GM18507 (cell line): ENCODE measurements around the gene PLEKHG1.

Experiments used
- DNase-seq: peaks from one replicate; pipeline ENCODE4 v3.0.0; 2011; ENCODE audit warnings: low read depth; ENCODE audit not compliant: insufficient read length; ENCODE audit errors: extremely low spot score
- FAIRE-seq: peaks from 2 replicates; lab custom pipeline; 2011; peaks lifted over from hg19 to GRCh38; lab: Jason Lieb, UNC

PLEKHG1 gene

GRCh38 chr6:150616586-150616985 is 16.9 kb downstream of the PLEKHG1 start:
- FAIRE-seq (no peak), DNase-seq (no peak)

DNA sequence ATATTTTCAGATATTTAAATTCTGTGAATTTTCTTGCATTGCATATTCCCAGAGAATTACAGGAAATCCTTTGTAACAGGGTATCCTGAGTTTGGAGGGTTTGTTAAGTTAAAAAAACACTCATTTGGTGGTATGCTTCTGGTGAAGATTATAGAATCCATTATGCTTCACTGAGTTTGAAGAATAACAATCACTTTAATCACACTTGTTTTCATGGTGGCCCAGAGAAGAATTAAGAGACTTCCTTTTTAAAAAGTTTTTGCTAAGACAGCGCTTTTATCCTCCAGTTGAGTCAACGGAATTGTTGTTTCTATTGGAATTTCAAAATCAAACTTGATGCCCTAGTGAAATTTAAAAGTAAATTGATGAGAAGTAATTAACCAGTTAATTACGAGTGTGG is 17.4 kb downstream of the PLEKHG1 start:
- no peak for FAIRE-seq

DNA sequence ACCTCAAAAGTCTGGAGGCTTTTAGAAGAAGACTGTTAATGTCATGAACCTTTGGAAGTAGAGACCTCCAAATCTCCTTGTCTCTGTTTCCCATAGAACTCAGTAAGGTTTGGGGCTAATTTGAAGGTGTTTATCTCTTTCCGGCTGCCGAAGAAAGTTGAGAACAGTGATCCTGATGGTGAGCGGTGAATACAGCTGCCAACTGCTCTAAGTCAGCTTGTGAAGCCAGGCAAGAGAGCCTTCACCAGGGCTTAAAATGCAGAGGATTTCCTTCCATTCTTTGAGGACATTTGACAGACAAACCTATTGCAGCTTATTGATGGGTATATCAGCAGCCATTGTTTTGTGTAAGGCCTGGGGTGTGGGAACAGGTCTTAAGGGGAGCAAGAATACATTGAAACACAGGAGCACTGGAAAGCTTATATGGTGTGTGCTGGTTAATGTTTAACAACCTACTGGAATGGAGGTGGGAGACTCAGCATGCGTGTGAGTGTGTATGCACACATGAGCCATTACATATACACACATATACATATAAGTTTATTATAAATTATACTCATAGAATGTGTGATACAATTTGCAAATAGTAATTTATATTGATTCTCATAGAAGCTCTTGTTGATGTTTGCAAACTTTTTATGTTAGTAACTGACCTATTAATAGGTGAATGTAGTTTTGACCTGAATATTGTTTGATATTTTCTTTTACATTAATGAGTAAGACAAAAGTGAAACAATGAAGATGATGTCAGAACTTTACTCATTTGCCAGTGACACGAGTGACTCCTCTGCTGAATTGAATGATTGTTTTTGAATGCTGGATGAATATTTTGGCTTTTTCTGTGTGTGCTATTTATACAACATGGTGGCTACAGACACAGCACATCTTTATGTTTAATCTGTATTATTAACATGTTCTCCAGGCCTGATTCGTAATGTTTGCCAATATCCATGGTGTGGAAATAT is 18.1 kb downstream of the PLEKHG1 start:
- DNase-seq (no peak), FAIRE-seq (no peak)

More for the DNA sequence above, 17.4 kb downstream of the PLEKHG1 start:
- DNase-seq = no peak

- no peak for DNase-seq
Measured at GRCh38 chr6:150619275-150619674, 19.6 kb downstream of the PLEKHG1 start.

DNA sequence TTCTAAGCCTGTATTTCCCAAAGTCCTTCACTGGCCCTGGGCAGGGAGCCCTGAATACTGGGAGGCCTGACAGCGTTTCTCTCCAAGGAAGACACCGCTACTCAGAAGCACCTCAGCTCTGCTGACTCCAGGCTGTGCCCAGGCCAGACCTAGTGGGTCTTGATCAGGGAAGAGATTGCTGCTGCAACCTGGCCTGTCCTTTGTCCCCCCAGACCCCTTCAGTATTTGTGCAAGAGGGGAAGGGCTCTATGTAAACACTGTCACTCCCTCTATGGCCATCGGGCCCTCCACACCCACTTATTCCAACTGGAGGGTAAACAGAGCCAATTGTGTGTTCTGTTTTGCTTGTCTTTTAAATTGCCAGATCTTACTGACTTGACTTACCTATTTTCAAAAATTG is 20.6 kb downstream of the PLEKHG1 start:
- DNase-seq (no peak), FAIRE-seq (no peak)

More at GRCh38 chr6:150619275-150619674, 19.6 kb downstream of the PLEKHG1 start:
- FAIRE-seq = no peak

GRCh38 chr6:150620763-150621162 is 21.1 kb downstream of the PLEKHG1 start:
- no peak for FAIRE-seq
- DNase-seq = no peak

DNA sequence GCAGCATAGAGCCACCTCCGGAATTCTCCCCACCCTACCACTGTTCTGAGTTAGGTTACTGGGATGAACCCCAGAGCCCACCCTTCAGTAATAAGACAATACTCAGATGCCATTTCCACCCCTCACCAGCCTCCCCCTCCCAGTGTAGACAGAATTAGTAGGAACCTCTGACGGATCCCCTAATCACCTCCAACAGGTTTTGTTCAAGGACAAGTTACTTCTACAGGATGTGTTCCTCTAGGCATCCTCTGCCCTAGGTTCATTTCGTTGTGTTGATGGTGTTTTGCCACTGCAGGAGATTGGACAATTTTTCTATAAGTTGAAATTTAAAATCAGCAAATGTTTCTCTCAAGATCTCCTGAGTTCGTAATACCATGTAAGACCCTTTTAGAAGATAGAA is 22.8 kb downstream of the PLEKHG1 start:
- FAIRE-seq (no peak), DNase-seq (no peak)

DNA sequence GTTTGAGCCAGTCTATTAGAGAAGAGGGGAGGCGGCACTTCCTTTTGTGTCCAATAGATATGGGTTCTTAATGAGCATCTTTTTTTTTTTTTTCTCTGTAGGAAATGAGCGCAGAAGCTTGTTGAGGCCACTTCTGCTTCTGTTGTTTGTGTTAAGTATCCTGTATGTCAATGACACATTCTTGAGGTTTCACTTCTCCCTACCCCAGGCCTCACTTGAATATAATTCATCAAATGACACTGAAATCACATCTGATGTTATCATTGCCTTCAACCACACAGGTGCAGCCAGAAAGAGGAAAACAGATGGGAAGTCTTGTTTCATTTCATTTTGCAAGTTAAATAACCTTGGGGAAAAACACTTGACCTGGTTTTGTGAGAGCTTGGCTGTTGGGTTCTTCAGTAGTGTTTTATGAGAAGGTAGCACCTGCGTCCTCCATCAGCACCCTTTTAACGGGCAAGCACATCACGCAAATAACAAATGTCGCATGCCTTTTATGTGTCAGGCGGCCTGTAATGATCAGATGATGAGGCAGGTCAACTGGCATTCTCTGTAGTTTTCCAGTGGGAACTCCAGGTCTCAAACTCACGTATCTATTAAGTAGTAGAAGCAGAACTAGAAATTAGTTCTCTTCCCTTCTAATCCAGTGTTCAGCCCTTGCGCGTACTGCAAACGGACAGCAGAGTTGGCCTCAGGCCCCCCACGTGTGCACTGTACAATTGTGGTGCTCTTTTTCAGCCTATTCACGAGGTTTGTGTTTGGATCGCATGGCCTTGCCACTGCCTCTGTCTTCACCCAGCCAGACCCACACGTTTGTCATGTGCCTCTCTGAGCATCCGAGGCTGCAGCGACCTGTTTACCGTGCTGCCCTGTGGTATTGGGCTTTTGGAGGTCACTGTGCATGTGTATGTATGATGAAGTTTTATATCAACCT is 23.5 kb downstream of the PLEKHG1 start:
- DNase-seq (peak; percentile 55), FAIRE-seq (peak; percentile 99)

DNA sequence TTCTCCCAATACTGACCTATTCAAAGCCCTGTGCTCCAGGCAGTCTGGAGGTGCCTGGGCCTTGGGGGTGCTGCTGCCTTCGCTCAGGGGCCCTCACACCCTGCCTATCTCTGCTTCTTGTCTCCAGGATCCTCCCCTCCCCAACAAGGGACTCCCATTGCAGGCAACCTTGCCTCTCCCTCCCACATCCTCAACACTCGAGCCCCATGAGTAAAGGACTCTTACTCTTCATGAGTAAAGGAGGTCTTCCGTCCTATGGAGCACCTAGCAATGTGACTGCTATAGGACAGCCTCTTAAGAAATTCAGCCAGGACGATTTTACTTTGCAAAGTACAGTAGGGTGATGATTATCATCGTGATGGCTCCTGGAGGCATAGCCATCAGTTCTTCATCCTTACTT is 24.5 kb downstream of the PLEKHG1 start:
- DNase-seq (no peak), FAIRE-seq (no peak)

GRCh38 chr6:150625927-150626326 is 26.2 kb downstream of the PLEKHG1 start:
- FAIRE-seq = no peak
- no peak for DNase-seq

GRCh38 chr6:150627154-150627553 is 27.5 kb downstream of the PLEKHG1 start:
- FAIRE-seq (no peak), DNase-seq (no peak)

- no peak for DNase-seq
- FAIRE-seq = no peak
Measured at GRCh38 chr6:150627585-150628025, 27.9 kb downstream of the PLEKHG1 start.

DNA sequence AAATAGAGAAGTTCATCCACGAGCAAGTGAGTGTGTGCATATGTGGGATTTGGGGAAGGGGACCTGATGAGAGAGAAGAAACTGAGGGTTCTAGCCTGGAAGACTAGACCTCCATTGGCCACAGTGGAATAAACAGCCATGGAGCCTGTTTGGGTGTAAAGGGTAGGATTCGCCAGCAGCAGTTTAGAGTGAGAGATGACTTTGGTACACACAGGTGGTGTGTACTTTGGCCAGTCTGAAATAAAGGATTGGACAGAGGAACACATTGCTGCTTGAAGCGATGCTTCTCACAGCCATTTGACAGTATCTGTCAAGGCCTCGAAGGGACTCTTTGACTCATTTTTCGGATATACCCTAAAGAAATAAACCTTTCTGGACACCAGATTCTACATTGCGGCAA is 29.2 kb downstream of the PLEKHG1 start:
- FAIRE-seq (no peak), DNase-seq (no peak)

DNA sequence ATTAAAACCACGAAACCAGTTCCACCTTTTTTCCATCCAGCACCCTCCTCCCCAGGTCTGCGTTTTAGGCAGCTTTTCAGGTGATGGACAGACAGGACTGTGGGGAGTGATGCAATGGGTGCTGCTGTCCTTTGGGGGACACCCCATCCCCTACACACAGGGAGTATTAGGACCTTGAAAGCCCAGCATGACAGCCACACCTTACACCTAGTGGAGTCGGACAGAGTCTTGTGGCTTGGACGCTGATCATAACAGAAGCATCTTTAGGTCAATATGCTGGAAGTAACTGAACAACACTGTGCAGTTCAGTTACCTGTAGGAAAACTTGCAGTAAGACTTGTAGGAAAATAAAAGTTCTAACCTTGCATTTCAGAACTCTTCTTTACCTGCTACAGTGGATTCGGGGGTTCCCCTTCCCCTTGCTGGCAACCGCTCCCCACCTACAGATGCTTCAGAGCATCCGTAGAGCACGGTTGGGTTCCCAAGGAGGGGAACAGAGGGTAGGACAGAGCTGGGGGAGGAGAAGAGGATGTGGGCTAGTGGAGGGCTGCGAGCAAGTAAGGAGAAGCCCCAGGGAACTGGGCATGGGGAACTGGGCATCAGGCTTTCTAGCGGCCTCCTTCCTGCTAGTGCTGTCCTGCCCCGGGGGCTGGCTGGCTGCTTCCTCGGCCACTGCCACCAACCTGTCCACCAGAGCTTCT is 31.7 kb downstream of the PLEKHG1 start:
- DNase-seq = no peak
- peak; percentile 93 for FAIRE-seq

DNA sequence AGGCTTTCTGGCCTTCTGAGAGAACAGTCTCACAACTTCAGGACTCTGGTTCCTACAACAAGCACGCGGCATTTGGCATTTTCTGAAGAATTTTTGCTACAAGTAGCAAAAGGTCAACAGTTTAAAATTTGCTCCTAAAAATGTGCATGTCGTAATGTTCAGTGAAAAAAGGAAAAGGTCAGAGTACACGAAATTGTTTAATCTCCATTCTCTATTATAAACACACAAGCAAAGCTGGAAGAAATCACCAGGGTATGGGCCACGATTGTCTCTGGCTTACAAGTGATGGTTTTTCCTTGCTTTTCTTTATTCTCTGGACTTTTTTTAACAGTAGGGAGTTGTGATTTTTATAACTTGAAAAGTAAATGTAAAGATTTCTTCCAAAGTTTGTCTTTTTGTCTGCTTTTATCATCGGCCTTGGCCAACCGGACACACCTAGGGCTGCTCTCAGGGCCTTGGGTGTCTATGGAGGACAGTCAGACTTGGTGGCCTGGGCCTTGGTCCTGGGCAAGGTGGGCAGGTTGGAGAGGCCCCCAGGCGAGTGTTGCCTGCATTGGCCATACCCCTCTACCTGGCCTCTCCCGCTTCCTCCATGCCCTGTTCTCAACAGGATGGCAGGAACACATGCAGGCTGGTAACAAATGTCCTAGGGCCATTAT is 32.4 kb downstream of the PLEKHG1 start:
- no peak for DNase-seq
- no peak for FAIRE-seq

DNA sequence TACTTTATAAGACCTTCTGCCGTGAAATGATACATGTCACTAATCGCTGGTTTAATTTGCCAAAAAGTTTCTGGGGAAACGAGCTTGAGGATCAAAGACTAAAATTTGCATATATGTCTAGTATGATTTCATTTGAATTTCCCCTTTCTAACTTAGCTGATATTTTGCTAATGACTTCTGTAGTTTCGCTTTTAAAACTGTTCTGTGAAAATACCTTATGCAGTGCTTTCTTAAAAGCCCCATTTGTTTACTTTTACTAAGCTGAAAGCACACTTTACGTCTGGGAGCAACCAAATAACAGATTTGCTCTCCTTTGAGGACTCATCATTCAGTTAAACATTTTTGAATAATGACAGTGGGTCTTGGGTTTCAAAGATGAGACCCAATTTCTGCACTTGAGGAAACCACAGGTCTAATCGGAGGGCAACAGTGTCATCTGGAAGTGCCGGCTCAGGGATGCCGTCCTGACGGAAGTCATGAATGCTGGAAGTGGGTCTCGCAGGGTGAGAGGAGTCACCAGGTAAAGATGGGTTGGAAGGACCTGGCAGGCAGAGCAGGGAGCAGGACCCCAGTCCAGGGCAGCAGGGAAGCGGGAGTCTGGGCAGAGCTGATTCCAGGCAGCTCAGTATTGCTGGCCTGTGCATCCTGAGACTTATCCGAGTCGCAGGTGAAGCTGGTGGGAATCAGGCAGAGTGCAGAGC is 33.2 kb downstream of the PLEKHG1 start:
- peak; percentile 88 for FAIRE-seq

DNA sequence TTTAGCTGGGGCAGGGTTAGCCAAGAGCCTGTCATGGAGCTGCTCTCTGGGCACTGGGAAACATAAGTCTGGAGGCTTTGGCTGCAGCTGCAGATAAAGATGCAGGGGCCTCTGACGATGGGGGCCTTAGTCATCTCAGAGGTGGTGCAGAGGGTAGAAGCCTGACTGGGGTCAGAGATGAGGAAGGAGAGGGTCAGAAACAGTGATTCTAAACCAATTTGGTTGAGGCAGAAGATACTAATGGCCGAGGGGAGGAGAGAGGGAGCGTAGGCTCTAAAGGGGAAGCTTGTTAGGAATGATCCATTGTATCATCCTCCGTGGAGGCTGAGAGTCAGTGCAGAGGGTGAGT is 33.8 kb downstream of the PLEKHG1 start:
- FAIRE-seq = peak; percentile 77
- no peak for DNase-seq

More for the DNA sequence above, 33.2 kb downstream of the PLEKHG1 start:
- peak; percentile 23 for DNase-seq

- DNase-seq (no peak), FAIRE-seq (peak; percentile 70)
Measured at GRCh38 chr6:150634176-150634963, 34.7 kb downstream of the PLEKHG1 start.
